HEK293T (cell line): ENCODE results near the gene CDX2.

Experiments used
- CTCF ChIA-PET: fragments of 350-600 bp; formaldehyde crosslinking; extraction: SDS; loops from one replicate; lab custom pipeline; 2021; ENCODE audit warnings: antibody characterized with exemption, inconsistent platforms; lab: Yijun Ruan, JAX
- POLR2A ChIA-PET: fragments of 350-600 bp; formaldehyde crosslinking; extraction: SDS; loops from one replicate; lab custom pipeline; 2020; ENCODE audit warnings: antibody characterized with exemption, inconsistent platforms; lab: Yijun Ruan, JAX
- DNase-seq: peaks from one replicate; pipeline ENCODE4 v3.0.0; 2012; ENCODE audit warnings: mixed read lengths; ENCODE audit errors: extremely low spot score
- ARNT ChIP-seq: fragments of 450-650 bp; IDR thresholded peaks from 2 replicates; pipeline ENCODE4 v1.6.1; 2017; ENCODE audit warnings: mild to moderate bottlenecking
- BHLHE40 ChIP-seq: fragments of 450-650 bp; IDR thresholded peaks from 2 replicates; pipeline ENCODE4 v1.6.1; 2016; ENCODE audit warnings: mild to moderate bottlenecking, moderate library complexity, borderline replicate concordance
- CTBP1 ChIP-seq: fragments of 450-650 bp; IDR thresholded peaks from 2 replicates; pipeline ENCODE4 v1.6.1; 2016; ENCODE audit warnings: borderline replicate concordance
- ELF4 ChIP-seq: fragments of 450-650 bp; IDR thresholded peaks from 2 replicates; pipeline ENCODE4 v1.6.1; 2017; ENCODE audit warnings: antibody characterized with exemption
- FOXA1 ChIP-seq: fragments of 450-650 bp; IDR thresholded peaks from 2 replicates; pipeline ENCODE4 v1.6.1; 2016; ENCODE audit warnings: mild to moderate bottlenecking
- FOXK2 ChIP-seq: fragments of 450-650 bp; IDR thresholded peaks from 2 replicates; pipeline ENCODE4 v1.6.1; 2016; ENCODE audit warnings: mild to moderate bottlenecking
- FOXM1 ChIP-seq: fragments of 450-650 bp; IDR thresholded peaks from 2 replicates; pipeline ENCODE4 v1.6.1; 2017; ENCODE audit warnings: mild to moderate bottlenecking, borderline replicate concordance
- HDGF ChIP-seq: fragments of 450-650 bp; IDR thresholded peaks from 2 replicates; pipeline ENCODE4 v1.6.1; 2017; ENCODE audit warnings: antibody characterized with exemption, borderline replicate concordance
- L3MBTL2 ChIP-seq: fragments of 450-650 bp; conservative IDR thresholded peaks from 2 replicates; pipeline ENCODE4 v1.6.1; 2016; ENCODE audit warnings: mild to moderate bottlenecking
- LEF1 ChIP-seq: fragments of 450-650 bp; IDR thresholded peaks from 2 replicates; pipeline ENCODE4 v1.6.1; 2017; ENCODE audit warnings: mild to moderate bottlenecking, borderline replicate concordance
- NFRKB ChIP-seq: fragments of 450-650 bp; IDR thresholded peaks from 2 replicates; pipeline ENCODE4 v1.6.1; 2016; ENCODE audit warnings: mild to moderate bottlenecking, moderate library complexity
- SP1 ChIP-seq: fragments of 450-650 bp; IDR thresholded peaks from 2 replicates; pipeline ENCODE4 v1.6.1; 2017
- SUZ12 ChIP-seq: fragments of 450-650 bp; IDR thresholded peaks from 2 replicates; pipeline ENCODE4 v1.6.1; 2016; ENCODE audit warnings: mild to moderate bottlenecking
- TARDBP ChIP-seq: fragments of 450-650 bp; IDR thresholded peaks from 2 replicates; pipeline ENCODE4 v1.6.1; 2016
- ZNF384 ChIP-seq: fragments of 450-650 bp; IDR thresholded peaks from 2 replicates; pipeline ENCODE4 v1.6.1; 2016
- TF ChIP-seq, protein P1 (sequence below): fragments of 450-650 bp; IDR thresholded peaks from 2 replicates; pipeline ENCODE4 v1.6.1; 2016

Gene CDX2

DNA sequence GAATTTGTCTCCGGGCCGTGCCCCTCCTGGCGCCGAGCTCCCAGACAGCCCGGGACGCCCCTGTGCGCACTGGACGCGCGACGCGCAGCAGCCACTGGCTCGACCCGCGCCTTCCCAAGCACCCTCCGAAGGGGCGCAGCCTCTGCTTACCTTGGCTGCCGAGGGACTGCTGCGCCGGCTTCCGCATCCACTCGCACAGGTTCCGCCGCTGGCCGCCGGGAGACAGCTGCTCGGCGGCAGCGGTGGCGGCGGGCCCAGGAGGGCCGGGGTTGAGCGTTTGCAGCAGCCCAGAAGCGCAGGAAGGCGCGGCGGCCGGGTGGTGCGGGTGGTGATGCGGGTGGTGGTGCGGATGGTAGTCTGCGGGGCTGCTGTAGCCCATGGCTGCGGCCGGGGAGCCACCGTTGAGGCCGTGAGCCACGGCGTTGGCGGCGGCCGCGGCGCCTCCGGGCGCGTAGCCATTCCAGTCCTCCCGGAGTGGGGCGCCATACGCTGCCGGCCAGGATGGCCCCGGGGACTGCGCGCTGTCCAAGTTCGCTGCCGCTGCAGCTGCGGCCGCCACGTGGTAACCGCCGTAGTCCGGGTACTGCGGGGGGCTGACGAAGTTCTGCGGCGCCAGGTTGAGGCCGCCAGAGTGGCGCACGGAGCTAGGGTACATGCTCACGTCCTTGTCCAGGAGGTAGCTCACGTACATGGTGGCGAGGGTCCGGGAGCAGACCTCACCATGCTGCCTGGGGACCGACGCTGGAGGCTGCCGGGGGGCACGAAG is 616 bp downstream of the CDX2 start:
- ChIA-PET POLR2A (interaction anchor here (1.0 to 2.3 kb wide), 7 partner anchors 8 to 142 kb away, joined by 4 to 10 read pairs (median 5); no protein-coding TSS in a partner anchor), CTCF (interaction anchor here (0.7 to 1.7 kb wide), 5 partner anchors 14 to 606 kb away, joined by 3 to 5 read pairs (median 3); no protein-coding TSS in a partner anchor)
- peak; percentile 27 for DNase-seq
- TF ChIP-seq BHLHE40 (no peak), TARDBP (no peak), ARNT (no peak), L3MBTL2 (peak; percentile 71)
- TF ChIP-seq, protein P1, sequence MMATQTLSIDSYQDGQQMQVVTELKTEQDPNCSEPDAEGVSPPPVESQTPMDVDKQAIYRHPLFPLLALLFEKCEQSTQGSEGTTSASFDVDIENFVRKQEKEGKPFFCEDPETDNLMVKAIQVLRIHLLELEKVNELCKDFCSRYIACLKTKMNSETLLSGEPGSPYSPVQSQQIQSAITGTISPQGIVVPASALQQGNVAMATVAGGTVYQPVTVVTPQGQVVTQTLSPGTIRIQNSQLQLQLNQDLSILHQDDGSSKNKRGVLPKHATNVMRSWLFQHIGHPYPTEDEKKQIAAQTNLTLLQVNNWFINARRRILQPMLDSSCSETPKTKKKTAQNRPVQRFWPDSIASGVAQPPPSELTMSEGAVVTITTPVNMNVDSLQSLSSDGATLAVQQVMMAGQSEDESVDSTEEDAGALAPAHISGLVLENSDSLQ = no peak

DNA sequence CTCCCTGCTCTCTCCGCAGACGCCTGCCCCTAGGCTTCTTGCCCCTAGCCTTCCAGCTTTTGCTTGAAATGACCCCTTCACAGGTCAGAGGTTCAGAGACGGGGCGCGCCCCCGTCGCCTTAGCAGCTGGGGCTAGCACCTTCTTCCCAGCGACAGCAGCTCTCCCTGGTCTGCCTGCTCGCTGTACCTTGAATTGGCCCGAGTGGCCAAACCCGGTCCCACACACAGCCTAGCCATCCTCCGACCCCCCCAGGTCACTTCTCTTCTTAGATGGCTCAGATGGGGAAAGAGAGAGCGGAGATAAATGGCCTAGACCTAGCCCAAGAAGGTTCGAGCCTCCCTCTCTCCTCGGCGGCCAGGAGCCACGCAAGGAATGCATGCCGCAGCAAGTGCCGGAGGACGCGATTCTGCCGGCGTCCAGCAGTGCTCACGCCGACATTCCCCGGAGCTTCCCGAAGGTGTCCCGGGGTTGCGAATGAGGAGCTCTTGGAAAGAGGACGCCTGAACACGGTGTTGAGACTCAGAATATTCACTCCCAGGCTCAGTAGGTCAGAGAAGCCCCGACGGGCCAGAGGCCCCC is 1.3 kb downstream of the CDX2 start:
- TF ChIP-seq ELF4 (no peak), FOXA1 (no peak), SUZ12 (no peak), CTBP1 (no peak), LEF1 (no peak), L3MBTL2 (no peak; the same call in 1 of the 2 replicates), FOXK2 (no peak)
- ChIA-PET POLR2A (interaction anchor here (1.1 to 2.3 kb wide), 6 partner anchors 8 to 141 kb away, joined by 4 to 10 read pairs (median 6); no protein-coding TSS in a partner anchor), CTCF (interaction anchor here (0.7 to 1.7 kb wide), 4 partner anchors 14 to 605 kb away, joined by 3 to 5 read pairs (median 4); no protein-coding TSS in a partner anchor)
- peak; percentile 41 for DNase-seq

DNA sequence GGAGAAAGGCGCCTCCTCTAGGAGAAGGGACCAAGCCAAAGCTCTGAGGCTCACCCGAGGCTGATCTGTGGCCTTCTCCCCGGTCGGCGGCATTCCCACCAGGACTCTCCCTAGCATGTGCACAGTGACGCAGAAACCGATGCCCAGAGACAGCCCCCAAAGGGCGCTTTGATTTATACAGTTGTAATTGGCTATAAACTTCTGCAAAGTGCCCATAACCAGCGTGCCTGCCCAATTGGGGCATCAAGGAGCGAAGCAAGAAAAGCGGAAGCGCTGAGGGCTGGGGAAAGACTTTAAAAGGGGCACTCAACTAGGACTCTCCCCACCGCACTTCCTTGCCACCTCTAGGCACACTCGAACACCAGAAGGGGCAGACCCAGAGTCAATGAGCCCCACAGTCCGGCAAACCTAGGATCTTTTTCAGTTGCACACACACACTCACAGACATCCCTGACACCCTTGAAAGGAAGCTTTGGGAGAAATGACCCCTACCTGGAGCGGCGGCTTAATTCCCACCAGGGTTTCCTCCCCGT is 1.8 kb downstream of the CDX2 start:
- CTCF ChIA-PET = interaction anchor here (0.7 to 1.7 kb wide), 4 partner anchors 14 to 605 kb away, joined by 3 to 5 read pairs (median 4); no protein-coding TSS in a partner anchor

DNA sequence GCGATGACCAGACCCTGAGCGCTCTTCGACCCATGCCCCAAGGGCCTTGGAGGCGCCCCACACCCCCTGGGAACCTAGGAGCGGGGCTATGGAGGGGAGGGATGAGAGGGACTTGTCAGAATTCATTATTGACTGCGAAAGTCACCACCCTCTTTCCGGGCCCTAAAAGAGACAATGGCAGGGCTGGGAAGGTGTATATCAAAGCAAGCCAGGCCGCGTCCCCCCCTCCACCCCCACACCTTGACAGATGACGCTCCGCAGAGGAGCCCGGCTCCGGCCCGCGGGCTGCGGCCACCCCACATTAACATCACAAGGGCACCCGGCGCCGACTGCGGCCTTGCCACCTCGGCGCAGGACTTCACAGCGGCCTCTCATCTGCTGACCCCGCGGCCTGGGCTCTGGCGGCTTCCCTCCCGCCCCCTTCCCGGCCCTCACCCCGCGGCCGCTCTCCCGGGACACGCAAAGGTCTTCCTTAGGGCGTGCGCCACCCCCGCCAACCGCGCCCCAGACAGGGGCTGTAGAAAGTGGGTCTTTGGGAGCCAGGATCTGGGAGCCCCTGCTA is 2.4 kb downstream of the CDX2 start:
- ChIA-PET CTCF (no interaction called here), POLR2A (interaction anchor here (1.6 to 2.3 kb wide), 2 partner anchors 8 to 13 kb away, joined by 6 to 10 read pairs; no protein-coding TSS in a partner anchor)
- no peak for TF ChIP-seq SUZ12
- TF ChIP-seq FOXK2 = no peak
- TF ChIP-seq L3MBTL2 = no peak
- no peak for DNase-seq

More for the DNA sequence above, 1.8 kb downstream of the CDX2 start:
- POLR2A ChIA-PET = interaction anchor here (1.1 to 2.3 kb wide), 5 partner anchors 8 to 14 kb away, joined by 5 to 10 read pairs (median 6); no protein-coding TSS in a partner anchor
- no peak for TF ChIP-seq FOXM1
- peak; percentile 67 for TF ChIP-seq L3MBTL2
- peak; percentile 7; the same call in 1 of the 2 replicates for TF ChIP-seq CTBP1
- TF ChIP-seq, protein P1 = peak; percentile 85
- peak; percentile 37 for DNase-seq

DNA sequence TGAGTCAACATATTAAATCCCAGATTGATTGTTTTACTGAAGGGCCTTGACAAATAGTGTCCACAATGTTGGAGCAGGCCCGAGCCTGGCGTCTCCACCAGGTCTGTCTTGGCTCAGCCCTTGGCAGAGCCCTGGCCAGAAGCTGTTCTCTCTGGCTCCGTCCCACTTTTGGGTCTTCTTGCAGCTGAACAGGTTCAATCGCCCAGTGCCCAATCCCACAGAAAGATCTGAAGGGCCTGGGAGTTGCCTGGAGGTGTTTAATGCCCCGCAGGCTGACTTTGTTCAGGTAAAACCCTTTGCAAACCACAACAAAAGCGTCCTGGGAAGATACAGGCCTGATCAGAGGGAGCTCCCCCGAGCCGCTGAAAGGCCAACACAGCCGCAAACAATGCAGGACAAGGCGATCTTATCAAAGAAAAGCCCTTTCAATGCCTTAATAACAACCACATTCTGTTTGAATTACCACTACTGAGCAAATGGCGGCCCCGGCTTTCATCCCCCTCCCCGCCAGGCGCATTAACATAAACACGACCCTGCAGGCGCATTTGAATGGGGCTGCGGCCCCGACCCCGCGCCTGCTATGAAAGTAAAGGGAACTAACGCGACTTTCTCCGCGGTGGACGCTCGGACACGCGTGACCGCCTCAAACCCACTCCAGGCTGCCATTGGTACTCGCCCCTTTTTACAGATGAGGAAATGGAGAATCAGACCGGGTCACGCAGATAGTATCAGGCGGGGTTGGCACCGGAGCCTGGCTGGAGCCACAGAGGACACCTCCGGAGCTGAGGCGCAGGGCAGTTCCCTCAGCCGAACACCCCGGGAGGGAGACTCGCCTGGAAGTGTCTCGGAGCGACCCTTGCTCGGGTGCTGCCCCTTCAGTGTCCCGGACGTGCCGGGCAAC is 3.1 kb downstream of the CDX2 start:
- CTCF ChIA-PET = interaction anchor here (1.2 to 1.7 kb wide), 2 partner anchors 12 to 140 kb away, joined by 7 read pairs; no protein-coding TSS in a partner anchor
- no peak for DNase-seq
- POLR2A ChIA-PET = interaction anchor here (1.3 kb wide), 1 partner anchor 10 kb away, joined by 3 read pairs; no protein-coding TSS in a partner anchor
- TF ChIP-seq L3MBTL2 (no peak), CTBP1 (no peak), LEF1 (no peak), SUZ12 (no peak), NFRKB (no peak), ELF4 (no peak), FOXA1 (no peak), FOXK2 (no peak), HDGF (no peak), ZNF384 (no peak), TARDBP (no peak), BHLHE40 (no peak), FOXM1 (no peak), ARNT (no peak), SP1 (no peak)
- TF ChIP-seq, protein P1 = no peak
